ENCODE results near the gene EFCC1.

DNA sequence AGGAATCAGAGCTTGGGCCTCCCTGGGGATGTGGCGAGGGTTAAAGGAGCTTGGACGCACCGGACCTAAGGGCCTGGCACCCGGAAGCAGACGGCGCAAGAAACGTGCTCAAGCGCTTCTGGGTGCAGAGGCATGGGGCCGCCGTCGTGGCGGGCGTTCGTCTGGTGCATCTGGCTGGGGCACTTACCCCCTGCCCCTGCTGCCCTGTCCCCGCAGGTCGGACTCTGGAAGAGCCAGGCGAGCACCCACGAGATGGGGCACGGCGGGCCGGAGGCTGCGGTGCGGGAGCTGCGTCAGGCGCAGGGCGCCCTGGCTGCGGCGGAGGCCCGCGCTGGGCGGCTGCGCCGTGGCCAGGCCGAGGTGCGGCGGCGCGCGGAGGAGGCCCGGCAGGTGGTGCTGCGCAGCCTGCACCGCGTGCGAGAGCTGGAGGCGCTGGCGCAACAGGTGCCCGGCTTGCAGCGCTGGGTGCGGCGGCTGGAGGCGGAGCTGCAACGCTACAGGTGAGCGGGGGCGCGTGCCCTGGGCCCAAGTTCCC lies 2.5 kb downstream of the EFCC1 start:
- TF ChIP-seq POLR2A (IDR thresholded peaks at IDR 0.05) (no peak), CTCF (IDR thresholded peaks at IDR 0.05) (peak in 2 of 5 experiments; percentile 14 to 36)

Measured in transverse colon (tissue), 3 donors.